HG02623 (cell line): Measurements from ENCODE around the gene DDX39B.
"Not testable (repeated sequence)": the region's sequence is repeated elsewhere in the genome, so short reads cannot be mapped to it uniquely, and the experiment has no call there.

Experiments used
- ATAC-seq: cut with Tn5 transposase; IDR thresholded peaks from one replicate; pipeline ENCODE4 v1.9.1; 2021; ENCODE audit warnings: moderate library complexity; ENCODE audit not compliant: unreplicated experiment

DDX39B gene

GRCh38 chr6:31541658-31542521 lies at the start of gene DDX39B:
Gene DDX39B, minus strand, starts transcription at chr6:31542003. Its CDS starts 1,471 bp downstream, at chr6:31540532.
- peak; percentile 65 for ATAC-seq

- not testable (repeated sequence) for ATAC-seq
Measured at GRCh38 chr6:31590691-31591090, 48.9 kb upstream of the DDX39B start.

- no peak for ATAC-seq
Measured at GRCh38 chr6:31588871-31589650, 47.3 kb upstream of the DDX39B start.

- no peak for ATAC-seq
Measured at GRCh38 chr6:31587791-31588777, 46.3 kb upstream of the DDX39B start.

DNA sequence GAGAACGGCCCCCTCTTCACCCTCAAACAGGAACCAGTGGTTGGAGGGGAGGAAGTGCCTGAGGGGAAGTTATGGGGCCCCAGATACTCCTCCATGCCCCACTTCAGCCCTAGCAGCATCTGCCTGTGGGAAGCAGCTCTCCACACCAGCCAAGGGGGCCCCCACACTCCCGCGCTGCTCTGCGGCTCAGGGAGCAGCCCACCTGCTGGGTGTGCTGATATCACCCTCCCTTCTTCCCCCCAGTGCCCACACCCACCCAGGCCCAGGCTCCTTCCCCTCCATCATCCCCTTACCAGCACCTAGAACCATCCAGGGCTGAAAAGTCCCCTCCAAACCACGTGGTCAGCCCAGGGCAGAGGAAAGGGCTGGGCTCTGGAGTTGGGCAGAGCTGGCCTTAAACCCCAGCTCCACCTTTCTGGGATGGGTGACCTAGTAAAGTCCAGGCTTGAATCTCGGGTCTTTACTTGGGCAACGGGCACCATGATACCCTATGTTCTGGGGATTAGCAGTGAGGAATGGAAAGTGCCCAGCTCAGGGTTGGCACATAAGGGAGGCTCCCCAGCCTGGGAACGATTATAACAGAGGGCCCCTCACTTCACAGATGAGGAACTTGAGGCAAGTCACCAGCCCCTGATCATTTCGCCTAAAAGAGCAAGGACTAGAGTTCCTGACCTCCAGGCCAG lies 44.9 kb upstream of the DDX39B start:
- ATAC-seq, result no peak

GRCh38 chr6:31586008-31586407 lies 44.2 kb upstream of the DDX39B start, which contains the start of gene LST1:
Gene LST1, plus strand, starts transcription at chr6:31586277. Its CDS starts 1,023 bp downstream, at chr6:31587300.
- no peak for ATAC-seq

GRCh38 chr6:31585491-31585890 lies 43.7 kb upstream of the DDX39B start:
- ATAC-seq, result no peak

DNA sequence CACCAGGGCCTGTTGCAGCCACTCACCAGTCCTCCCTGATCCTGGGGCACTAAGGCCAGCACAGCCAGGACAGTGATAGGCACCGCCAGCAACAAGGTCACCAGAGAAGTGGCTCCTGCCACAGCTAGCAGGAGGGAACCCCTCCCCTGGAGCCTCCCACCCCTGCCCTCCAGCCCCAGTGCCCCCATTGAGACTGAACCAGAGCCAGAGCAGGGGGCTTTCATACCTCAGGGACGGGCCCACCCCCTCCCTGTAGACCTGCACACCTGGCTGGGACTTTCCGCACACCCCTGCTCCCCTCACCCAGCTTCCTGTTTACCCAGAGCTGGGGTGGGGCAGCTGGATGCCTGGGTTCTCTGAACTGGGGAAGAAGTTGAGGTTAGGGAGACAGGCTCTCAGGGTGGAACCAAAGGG lies 40.4 kb upstream of the DDX39B start, which contains the start of gene LTB:
Gene LTB, minus strand, starts transcription at position 195 of the 414 bp plus-strand sequence. Its CDS starts 7 bp downstream, at position 188.
- no peak for ATAC-seq

DNA sequence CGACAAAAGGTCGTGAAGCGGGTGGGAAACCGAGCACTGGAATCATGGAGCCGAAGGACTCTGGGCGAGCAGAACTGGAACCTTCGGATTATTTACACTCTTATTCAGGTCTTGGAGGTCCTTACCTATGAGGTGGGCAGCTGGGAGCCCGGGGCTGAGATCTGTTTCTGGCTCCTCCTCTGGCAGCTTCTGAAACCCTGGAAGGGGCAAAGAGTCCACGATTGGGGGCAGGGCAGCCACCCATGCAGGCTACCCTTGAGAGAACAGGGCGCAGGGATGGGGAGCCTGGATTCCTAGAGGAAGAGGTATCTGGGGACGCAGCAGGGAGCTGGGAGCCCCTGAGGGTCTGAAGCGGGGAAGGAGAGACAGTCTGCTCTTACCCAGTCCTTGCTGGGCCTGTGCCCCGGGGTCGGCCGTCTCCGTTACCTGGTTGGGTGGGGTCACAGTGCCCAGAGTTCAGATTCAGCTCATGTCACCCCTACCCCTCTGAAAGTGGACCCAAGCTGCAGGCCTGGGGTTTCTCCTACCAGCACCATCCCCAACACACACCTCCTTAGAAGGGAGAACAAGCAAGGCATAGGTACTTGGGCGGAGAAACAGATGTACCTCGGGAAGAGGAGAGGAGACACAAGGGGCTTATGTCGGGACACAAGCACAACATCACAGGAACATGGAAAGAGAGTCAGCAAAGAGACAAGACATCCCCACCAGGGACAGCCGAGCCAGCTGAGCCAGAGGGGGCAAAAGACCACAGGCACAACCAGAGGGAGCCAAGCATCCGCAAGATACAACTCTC lies 39.8 kb upstream of the DDX39B start:
- no peak for ATAC-seq

GRCh38 chr6:31580807-31581433 lies 39.1 kb upstream of the DDX39B start:
- ATAC-seq, result peak; percentile 49

DNA sequence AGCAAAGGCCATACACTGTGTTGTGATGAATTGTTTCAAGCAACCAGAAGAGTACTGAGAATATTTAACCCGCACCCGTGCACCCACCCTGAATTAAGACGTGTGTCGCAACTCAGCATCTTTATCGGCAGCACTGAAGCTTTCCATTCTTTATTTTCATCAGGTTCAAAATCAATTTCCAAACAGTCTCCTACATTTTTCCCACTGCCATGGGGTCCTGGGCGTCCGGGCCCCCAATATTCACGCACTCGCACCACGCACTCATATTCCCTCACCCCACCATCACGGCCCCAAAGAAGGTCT lies 38.6 kb upstream of the DDX39B start:
- no peak for ATAC-seq

DNA sequence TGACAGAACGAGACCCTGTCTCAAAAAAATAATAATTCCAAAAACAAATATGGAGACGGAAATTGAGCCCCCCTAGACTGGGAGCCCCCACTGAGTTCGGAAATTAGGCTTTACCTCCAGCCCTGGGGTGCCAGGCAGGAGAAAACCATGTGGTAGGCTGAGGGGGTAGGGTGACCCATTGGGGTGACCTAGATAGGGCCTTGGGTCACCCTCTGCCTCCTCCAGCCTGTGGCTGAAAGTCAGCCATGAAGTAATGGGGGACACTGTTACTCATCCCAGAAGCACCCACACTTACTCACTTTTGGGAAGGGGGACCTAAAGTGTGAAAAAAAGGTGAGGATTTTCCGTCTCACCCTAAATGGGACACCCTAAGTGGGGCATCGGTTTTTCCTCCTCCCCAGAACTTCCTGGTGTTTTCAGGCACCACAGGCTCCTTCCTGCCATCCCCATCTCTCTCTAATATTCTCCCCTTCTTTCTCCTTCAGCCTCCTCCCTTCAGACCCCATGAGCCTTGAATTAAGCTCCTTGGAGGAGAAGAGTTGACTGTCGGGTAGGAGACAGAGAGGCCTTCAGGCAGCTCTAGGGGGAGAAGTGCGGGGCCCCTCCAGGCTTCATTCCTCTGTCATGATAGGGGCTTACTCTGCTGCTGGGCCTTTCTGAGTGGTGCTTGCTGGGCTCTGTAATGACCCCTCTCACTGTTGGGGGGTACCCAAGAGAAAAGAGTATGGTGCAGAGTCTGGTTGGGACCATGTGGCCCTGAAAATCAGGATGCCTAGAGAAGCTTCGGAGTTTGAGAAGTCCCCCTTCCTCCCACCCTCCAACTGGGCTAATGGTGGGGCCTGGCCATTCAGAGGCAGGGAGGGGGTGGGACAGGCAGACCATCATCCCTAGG lies 38.0 kb upstream of the DDX39B start:
- ATAC-seq, result no peak

DNA sequence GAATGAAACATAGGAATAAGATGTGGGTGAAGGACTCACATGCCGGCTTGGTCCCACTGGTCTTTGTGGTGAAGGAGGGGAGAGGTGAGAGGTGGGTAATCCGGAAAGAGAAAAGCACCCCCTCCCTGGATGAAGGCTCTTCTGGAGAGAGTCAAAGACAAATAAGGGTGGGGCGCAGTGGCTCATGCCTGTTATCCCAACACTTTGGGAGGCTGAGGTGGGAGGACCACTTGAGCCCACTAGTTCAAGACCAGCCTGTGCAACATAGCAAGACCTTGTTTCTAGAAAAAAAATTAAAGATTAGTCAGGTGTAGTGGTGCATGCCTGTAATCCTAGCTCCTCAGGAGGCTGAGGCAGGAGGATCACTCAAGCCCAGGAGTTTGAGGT lies 37.3 kb upstream of the DDX39B start:
- no peak for ATAC-seq

DNA sequence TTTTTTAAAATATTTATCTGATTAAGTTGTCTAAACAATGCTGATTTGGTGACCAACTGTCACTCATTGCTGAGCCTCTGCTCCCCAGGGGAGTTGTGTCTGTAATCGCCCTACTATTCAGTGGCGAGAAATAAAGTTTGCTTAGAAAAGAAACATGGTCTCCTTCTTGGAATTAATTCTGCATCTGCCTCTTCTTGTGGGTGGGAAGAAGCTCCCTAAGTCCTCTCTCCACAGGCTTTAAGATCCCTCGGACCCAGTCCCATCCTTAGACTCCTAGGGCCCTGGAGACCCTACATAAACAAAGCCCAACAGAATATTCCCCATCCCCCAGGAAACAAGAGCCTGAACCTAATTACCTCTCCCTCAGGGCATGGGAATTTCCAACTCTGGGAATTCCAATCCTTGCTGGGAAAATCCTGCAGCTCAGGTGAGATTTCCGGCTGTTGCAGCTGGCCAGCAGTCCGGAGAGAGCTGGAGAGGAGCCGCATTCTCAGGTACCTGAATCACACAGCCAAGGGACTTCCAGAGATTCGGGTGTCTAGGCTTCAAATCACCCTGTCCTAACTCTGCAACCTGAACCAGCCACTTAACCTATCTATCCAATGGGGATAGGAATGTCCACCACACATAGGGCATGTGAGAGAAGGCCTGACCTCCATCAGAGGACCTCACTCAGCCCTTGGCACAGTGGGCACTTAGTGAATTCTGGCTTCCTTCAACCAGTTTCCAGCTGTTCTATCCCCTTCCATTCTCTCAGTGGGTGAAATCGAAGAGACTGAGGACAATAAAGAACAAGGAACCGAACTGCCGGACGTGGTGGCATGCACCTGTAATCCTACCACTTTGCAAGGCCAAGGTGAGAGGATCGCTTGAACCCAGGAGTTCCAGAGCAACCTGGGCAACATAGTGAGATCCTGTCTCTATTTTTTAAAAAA lies 36.6 kb upstream of the DDX39B start:
- no peak for ATAC-seq

GRCh38 chr6:31577579-31577966 lies 35.8 kb upstream of the DDX39B start:
- ATAC-seq, result no peak

- no peak for ATAC-seq
Measured at GRCh38 chr6:31576897-31577578, 35.2 kb upstream of the DDX39B start.
